OCI-LY1 (cell line): ENCODE data around the gene CIDEA.

Experiments used
- EZH2 ChIP-seq: fragments of 200-600 bp; sonication (generic), shearing (Covaris generic); IDR thresholded peaks from 2 replicates; pipeline ENCODE4 v1.8.0; 2017; ENCODE audit warnings: borderline replicate concordance, mixed run types, mild to moderate bottlenecking, antibody characterized with exemption, low read length, moderate library complexity, mixed read lengths
- TF ChIP-seq, protein P1 (sequence below): fragments of 200-600 bp; sonication (generic), shearing (Covaris generic); IDR thresholded peaks from 2 replicates; pipeline ENCODE4 v1.5.1; 2017; ENCODE audit warnings: mild to moderate bottlenecking, antibody characterized with exemption, low read length, moderate library complexity, mixed read lengths

DNA sequence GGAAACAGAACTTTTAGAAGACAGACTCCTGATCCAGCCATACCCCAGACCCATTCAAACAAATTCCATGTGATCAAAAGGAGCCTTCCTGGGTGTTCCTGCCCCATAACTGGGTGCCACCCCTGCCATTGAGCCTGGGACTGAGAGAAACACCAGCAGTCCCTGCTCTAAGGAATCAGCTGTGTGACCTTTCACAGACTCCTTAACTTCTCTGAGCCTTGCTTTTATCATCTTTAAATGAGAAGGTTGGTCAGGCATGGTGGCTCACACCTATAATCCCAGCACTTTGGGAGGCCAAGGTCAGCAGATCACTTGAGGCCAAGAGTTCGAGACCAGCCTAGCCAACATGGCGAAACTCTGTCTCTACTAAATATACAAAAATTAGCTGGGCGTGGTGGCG, 20.6 kb downstream of the CIDEA start:
- TF ChIP-seq, protein P1, sequence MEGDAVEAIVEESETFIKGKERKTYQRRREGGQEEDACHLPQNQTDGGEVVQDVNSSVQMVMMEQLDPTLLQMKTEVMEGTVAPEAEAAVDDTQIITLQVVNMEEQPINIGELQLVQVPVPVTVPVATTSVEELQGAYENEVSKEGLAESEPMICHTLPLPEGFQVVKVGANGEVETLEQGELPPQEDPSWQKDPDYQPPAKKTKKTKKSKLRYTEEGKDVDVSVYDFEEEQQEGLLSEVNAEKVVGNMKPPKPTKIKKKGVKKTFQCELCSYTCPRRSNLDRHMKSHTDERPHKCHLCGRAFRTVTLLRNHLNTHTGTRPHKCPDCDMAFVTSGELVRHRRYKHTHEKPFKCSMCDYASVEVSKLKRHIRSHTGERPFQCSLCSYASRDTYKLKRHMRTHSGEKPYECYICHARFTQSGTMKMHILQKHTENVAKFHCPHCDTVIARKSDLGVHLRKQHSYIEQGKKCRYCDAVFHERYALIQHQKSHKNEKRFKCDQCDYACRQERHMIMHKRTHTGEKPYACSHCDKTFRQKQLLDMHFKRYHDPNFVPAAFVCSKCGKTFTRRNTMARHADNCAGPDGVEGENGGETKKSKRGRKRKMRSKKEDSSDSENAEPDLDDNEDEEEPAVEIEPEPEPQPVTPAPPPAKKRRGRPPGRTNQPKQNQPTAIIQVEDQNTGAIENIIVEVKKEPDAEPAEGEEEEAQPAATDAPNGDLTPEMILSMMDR, result no peak
- TF ChIP-seq EZH2, result no peak
